Mesendoderm (in vitro differentiated cells): Measurements from ENCODE around the gene FAM163B.

ENCODE experiments used
- DNase-seq: peaks from one replicate; pipeline ENCODE4 v3.0.0; 2013
- H2AK5ac ChIP-seq: 2 replicates; pipeline ENCODE4 v1.6.1; 2013; ENCODE audit warnings: low read length, inconsistent platforms
- H2BK120ac ChIP-seq: 2 replicates; pipeline ENCODE4 v1.6.1; 2013; ENCODE audit warnings: low read depth, mild to moderate bottlenecking, low read length, moderate library complexity, mixed read lengths
- H2BK15ac ChIP-seq: replicated peaks from 2 replicates; pipeline ENCODE4 v1.6.1; 2013; ENCODE audit warnings: low read depth, mild to moderate bottlenecking, moderate library complexity
- H2BK5ac ChIP-seq: 2 replicates; pipeline ENCODE4 v1.6.1; 2013; ENCODE audit warnings: low read length, inconsistent platforms
- H3K18ac ChIP-seq: 2 replicates; pipeline ENCODE4 v1.6.1; 2013; ENCODE audit warnings: mild to moderate bottlenecking, low read length, mixed read lengths
- H3K23ac ChIP-seq: one replicate; pipeline ENCODE4 v1.6.1; 2013; ENCODE audit warnings: low read length
- H3K27ac ChIP-seq: 2 replicates; pipeline ENCODE4 v1.5.1; 2013; ENCODE audit warnings: low read depth, mild to moderate bottlenecking, inconsistent platforms, low read length, moderate library complexity
- H3K27me3 ChIP-seq: 2 replicates; pipeline ENCODE4 v1.6.1; 2013; ENCODE audit warnings: low read length, control low read depth, mild to moderate bottlenecking, inconsistent platforms; ENCODE audit not compliant: insufficient read depth, poor library complexity
- H3K36me3 ChIP-seq: 2 replicates; pipeline ENCODE4 v1.6.1; 2013; ENCODE audit warnings: low read length, inconsistent platforms; ENCODE audit not compliant: control insufficient read depth, insufficient read depth
- H3K4ac ChIP-seq: one replicate; pipeline ENCODE4 v1.6.1; 2013; ENCODE audit warnings: low read depth, mild to moderate bottlenecking, low read length, moderate library complexity
- H3K4me1 ChIP-seq: 2 replicates; pipeline ENCODE4 v1.6.1; 2013; ENCODE audit warnings: low read depth, low read length, inconsistent platforms; ENCODE audit not compliant: control insufficient read depth
- H3K4me2 ChIP-seq: 2 replicates; pipeline ENCODE4 v1.6.1; 2013; ENCODE audit warnings: low read length
- H3K4me3 ChIP-seq: 2 replicates; pipeline ENCODE4 v1.5.1; 2013; ENCODE audit warnings: mild to moderate bottlenecking, low read length
- H3K56ac ChIP-seq: one replicate; pipeline ENCODE4 v1.6.1; 2013; ENCODE audit warnings: low read length
- H3K79me1 ChIP-seq: 2 replicates; pipeline ENCODE4 v1.6.1; 2013; ENCODE audit warnings: low read length, inconsistent platforms
- H3K79me2 ChIP-seq: 2 replicates; pipeline ENCODE4 v1.6.1; 2013; ENCODE audit warnings: mild to moderate bottlenecking, low read length; ENCODE audit not compliant: control insufficient read depth, insufficient read depth
- H3K9ac ChIP-seq: 2 replicates; pipeline ENCODE4 v1.6.1; 2013; ENCODE audit warnings: low read length, inconsistent platforms
- H4K5ac ChIP-seq: one replicate; pipeline ENCODE4 v1.6.1; 2013; ENCODE audit warnings: low read length
- H4K8ac ChIP-seq: one replicate; pipeline ENCODE4 v1.6.1; 2013; ENCODE audit warnings: low read depth, mild to moderate bottlenecking, control low read depth, low read length, moderate library complexity
- WGBS: extraction: QIAGEN DNeasy Blood & Tissue Kit; methylation state at CpG from one replicate; pipeline ENCODE4 v1.1.7; 2013; ENCODE audit warnings: low lambda C conversion rate, missing lambda C conversion rate; ENCODE audit not compliant: insufficient coverage; ENCODE audit errors: extremely low coverage; 5-methylcytosine and 5-hydroxymethylcytosine counted together

FAM163B gene

GRCh38 chr9:133581011-133581410 lies 28.2 kb downstream of the FAM163B start:
- Histone ChIP-seq H3K4me1 (peaks cover 10% of the 10 kb centered on the region), H3K23ac (no peak overlapping the region), H3K79me1 (no peaks in the 10 kb centered on the region), H3K4ac (no peak overlapping the region), H2BK15ac (no peak overlapping the region), H2BK5ac (no peak overlapping the region), H3K27me3 (no peaks in the 10 kb centered on the region), H4K8ac (no peak overlapping the region), H3K27ac (no peak overlapping the region), H3K56ac (no peak overlapping the region), H3K9ac (no peak overlapping the region), H3K4me2 (no peak overlapping the region), H3K79me2 (no peaks in the 10 kb centered on the region), H4K5ac (no peak overlapping the region), H2BK120ac (no peak overlapping the region), H3K18ac (no peak overlapping the region), H3K36me3 (no peaks in the 10 kb centered on the region), H3K4me3 (no peak overlapping the region), H2AK5ac (no peak overlapping the region)
- no CpG with 5 or more reads among the region's 4 CpGs for WGBS
- no peak for DNase-seq

GRCh38 chr9:133580419-133580738 lies 28.8 kb downstream of the FAM163B start:
- no peak overlapping the region for H3K23ac ChIP-seq
- no peaks in the 10 kb centered on the region for H3K79me1 ChIP-seq
- H2BK15ac ChIP-seq = no peak overlapping the region
- no peaks in the 10 kb centered on the region for H3K27me3 ChIP-seq
- H3K79me2 ChIP-seq = no peaks in the 10 kb centered on the region
- WGBS = no CpG with 5 or more reads among the region's 6 CpGs
- no peak overlapping the region for H3K4ac ChIP-seq
- no peak overlapping the region for H4K8ac ChIP-seq
- no peak for DNase-seq
- no peak overlapping the region for H3K18ac ChIP-seq
- H3K9ac ChIP-seq = no peak overlapping the region
- H4K5ac ChIP-seq = no peak overlapping the region
- H2BK120ac ChIP-seq = no peak overlapping the region
- H2AK5ac ChIP-seq = no peak overlapping the region
- no peak overlapping the region for H3K4me2 ChIP-seq
- H2BK5ac ChIP-seq = no peak overlapping the region
- H3K27ac ChIP-seq = no peak overlapping the region
- no peaks in the 10 kb centered on the region for H3K36me3 ChIP-seq
- H3K56ac ChIP-seq = no peak overlapping the region
- H3K4me1 ChIP-seq = peaks cover 10% of the 10 kb centered on the region
- H3K4me3 ChIP-seq = no peak overlapping the region

GRCh38 chr9:133579601-133580418 lies 29.4 kb downstream of the FAM163B start:
- Histone ChIP-seq H3K9ac (no peak overlapping the region), H3K4me3 (no peak overlapping the region), H4K5ac (no peak overlapping the region), H2BK15ac (no peak overlapping the region), H3K4me2 (no peak overlapping the region), H3K23ac (no peak overlapping the region), H3K4me1 (peaks cover 8% of the 10 kb centered on the region), H3K79me1 (no peaks in the 10 kb centered on the region), H3K18ac (no peak overlapping the region), H2AK5ac (no peak overlapping the region), H2BK5ac (no peak overlapping the region), H3K27ac (no peak overlapping the region), H3K27me3 (no peaks in the 10 kb centered on the region), H2BK120ac (no peak overlapping the region), H3K79me2 (no peaks in the 10 kb centered on the region), H3K56ac (no peak overlapping the region), H3K36me3 (no peaks in the 10 kb centered on the region), H4K8ac (no peak overlapping the region), H3K4ac (no peak overlapping the region)
- WGBS = no CpG with 5 or more reads among the region's 31 CpGs
- DNase-seq = no peak

GRCh38 chr9:133578524-133579441 lies 30.4 kb downstream of the FAM163B start:
- Histone ChIP-seq H3K79me1 (no peaks in the 10 kb centered on the region), H3K79me2 (no peaks in the 10 kb centered on the region), H4K5ac (no peak overlapping the region), H3K23ac (no peak overlapping the region), H3K4me1 (peaks cover 3% of the 10 kb centered on the region), H2AK5ac (no peak overlapping the region), H3K4me2 (no peak overlapping the region), H3K4me3 (no peak overlapping the region), H3K4ac (no peak overlapping the region), H2BK120ac (no peak overlapping the region), H3K27me3 (no peaks in the 10 kb centered on the region), H3K18ac (no peak overlapping the region), H3K56ac (no peak overlapping the region), H3K36me3 (no peaks in the 10 kb centered on the region), H2BK5ac (no peak overlapping the region), H4K8ac (no peak overlapping the region), H2BK15ac (no peak overlapping the region), H3K9ac (no peak overlapping the region), H3K27ac (no peak overlapping the region)
- WGBS = no CpG with 5 or more reads among the region's 41 CpGs
- no peak for DNase-seq

GRCh38 chr9:133577737-133578112 lies 31.5 kb downstream of the FAM163B start:
- Histone ChIP-seq H3K36me3 (no peaks in the 10 kb centered on the region), H3K4me3 (no peak overlapping the region), H3K27ac (no peak overlapping the region)

More at GRCh38 chr9:133577737-133578112, 31.5 kb downstream of the FAM163B start:
- Histone ChIP-seq H3K4me1 (peaks cover 3% of the 10 kb centered on the region), H3K56ac (no peak overlapping the region), H3K9ac (no peak overlapping the region), H3K79me2 (no peaks in the 10 kb centered on the region), H3K4me2 (no peak overlapping the region), H3K23ac (no peak overlapping the region), H3K18ac (no peak overlapping the region), H4K5ac (no peak overlapping the region), H3K4ac (no peak overlapping the region), H3K79me1 (no peaks in the 10 kb centered on the region), H2BK120ac (no peak overlapping the region), H2BK15ac (no peak overlapping the region), H3K27me3 (no peaks in the 10 kb centered on the region), H4K8ac (no peak overlapping the region), H2AK5ac (no peak overlapping the region), H2BK5ac (no peak overlapping the region)
- WGBS = no CpG with 5 or more reads among the region's 3 CpGs
- no peak for DNase-seq
